ENCODE data around the gene MAT1A.

The MAT1A gene

GRCh38 chr10:80318742-80319141, 29.3 kb upstream of the MAT1A start:
- POLR2A ChIA-PET: no interaction called here
- no peaks in the 10 kb centered on the region for H3K9me3 ChIP-seq (ENCODE audit: control insufficient read depth, insufficient read depth, low read depth, low read length)
- CTCF ChIA-PET: no interaction called here
- no peak for TF ChIP-seq ZFP69B (tag by site-specific recombination; IDR thresholded peaks at IDR 0.05)
- TF ChIP-seq ZSCAN5A (tag by site-specific recombination; IDR thresholded peaks at IDR 0.05): no peak
- no peak for TF ChIP-seq CTCF (tag by site-specific recombination; IDR thresholded peaks at IDR 0.05)
- TF ChIP-seq PRDM6 (tag by site-specific recombination; IDR thresholded peaks at IDR 0.05): no peak
- no peak for TF ChIP-seq ZFP41 (tag by site-specific recombination; IDR thresholded peaks at IDR 0.05; ENCODE audit: borderline replicate concordance)
- H3K27ac ChIP-seq (ENCODE audit: extremely low read depth, low read depth, low read length): no peak overlapping the region
- H3K36me3 ChIP-seq (ENCODE audit: control insufficient read depth in 2 of 2, insufficient read depth in 1 of 2, low read length in 2 of 2): no peaks in the 10 kb centered on the region
- H3K4me1 ChIP-seq (ENCODE audit: control insufficient read depth, insufficient read depth, low read length): no peaks in the 10 kb centered on the region
- no peak overlapping the region for H3K4me3 ChIP-seq (ENCODE audit: low read depth, low read length)

- ChIA-PET CTCF (no interaction called here), POLR2A (no interaction called here)
- Histone ChIP-seq H3K4me1 (ENCODE audit: control insufficient read depth, insufficient read depth, low read length) (no peaks in the 10 kb centered on the region), H3K27ac (ENCODE audit: extremely low read depth, low read depth, low read length) (no peak overlapping the region), H3K36me3 (ENCODE audit: control insufficient read depth in 2 of 2, insufficient read depth in 1 of 2, low read length in 2 of 2) (no peaks in the 10 kb centered on the region), H3K9me3 (ENCODE audit: control insufficient read depth, insufficient read depth, low read depth, low read length) (no peaks in the 10 kb centered on the region), H3K4me3 (ENCODE audit: low read depth, low read length) (no peak overlapping the region)
- TF ChIP-seq ZFP37 (tag by site-specific recombination; IDR thresholded peaks at IDR 0.05) (no peak), ZNF530 (tag by site-specific recombination; IDR thresholded peaks at IDR 0.05; ENCODE audit: low read depth) (no peak), KLF17 (tag by site-specific recombination; IDR thresholded peaks at IDR 0.05) (no peak), ZNF707 (tag by site-specific recombination; IDR thresholded peaks at IDR 0.05) (no peak), EGR2 (tag by site-specific recombination; IDR thresholded peaks at IDR 0.05; ENCODE audit: low read depth) (no peak), PRDM10 (tag by site-specific recombination; IDR thresholded peaks at IDR 0.05) (no peak), ZFHX2 (tag by site-specific recombination; conservative IDR thresholded peaks at IDR 0.05) (no peak), ZNF266 (tag by site-specific recombination; IDR thresholded peaks at IDR 0.05; ENCODE audit: low read depth) (no peak), ELK4 (IDR thresholded peaks at IDR 0.05; ENCODE audit: borderline replicate concordance, low read depth, low read length) (no peak), ZBTB20 (tag by site-specific recombination; IDR thresholded peaks at IDR 0.05) (no peak), ZNF37A (tag by site-specific recombination; IDR thresholded peaks at IDR 0.05) (no peak), ZNF560 (tag by site-specific recombination; IDR thresholded peaks at IDR 0.05; ENCODE audit: borderline replicate concordance) (no peak), ZIC2 (tag by site-specific recombination; IDR thresholded peaks at IDR 0.05) (no peak), ZXDB (tag by site-specific recombination; IDR thresholded peaks at IDR 0.05) (no peak)
Measured at GRCh38 chr10:80315391-80315790, 25.9 kb upstream of the MAT1A start.

Measured in HEK293 (cell line).